NCI-H1417 treated with DMSO at 0.1 percent for 48 hours (cell line): Measurements from ENCODE around the gene PDK4.
"Not testable (repeated sequence)": the region's sequence is repeated elsewhere in the genome, so short reads cannot be mapped to it uniquely, and the experiment has no call there.

Source experiments
- DNase-seq: peaks from one replicate; lab custom pipeline; 2025; lab: John Stamatoyannopoulos, UW

The PDK4 gene

GRCh38 chr7:95604811-95605210, 8.5 kb upstream of the PDK4 start:
- not testable (repeated sequence) for DNase-seq

GRCh38 chr7:95604397-95604796, 8.1 kb upstream of the PDK4 start:
- not testable (repeated sequence) for DNase-seq

GRCh38 chr7:95602421-95602820, 6.1 kb upstream of the PDK4 start:
- no peak for DNase-seq

- no peak for DNase-seq
These were observed 5.0 kb upstream of the PDK4 start for GRCh38 chr7:95601316-95601715.

- DNase-seq: no peak
These were observed 2.8 kb upstream of the PDK4 start for GRCh38 chr7:95599069-95599468.

- DNase-seq: no peak
These were observed 2.2 kb upstream of the PDK4 start for GRCh38 chr7:95598511-95598910.

- no peak for DNase-seq
These were observed 544 bp downstream of the PDK4 start for GRCh38 chr7:95595746-95596197.

GRCh38 chr7:95594185-95594584, 2.1 kb downstream of the PDK4 start:
- DNase-seq: no peak

GRCh38 chr7:95593343-95593742, 3.0 kb downstream of the PDK4 start:
- no peak for DNase-seq

- DNase-seq: no peak
These were observed 3.7 kb downstream of the PDK4 start for GRCh38 chr7:95592570-95592969.

- no peak for DNase-seq
These were observed 5.7 kb downstream of the PDK4 start for GRCh38 chr7:95590387-95591248.

GRCh38 chr7:95589766-95590165, 6.5 kb downstream of the PDK4 start:
- no peak for DNase-seq

GRCh38 chr7:95589031-95589430, 7.3 kb downstream of the PDK4 start:
- DNase-seq: no peak

- no peak for DNase-seq
These were observed 9.4 kb downstream of the PDK4 start for GRCh38 chr7:95586951-95587301.

- no peak for DNase-seq
These were observed 10.9 kb downstream of the PDK4 start for GRCh38 chr7:95585426-95585789.

- no peak for DNase-seq
These were observed 11.4 kb downstream of the PDK4 start for GRCh38 chr7:95584769-95585425.

- DNase-seq: no peak
These were observed 12.3 kb downstream of the PDK4 start for GRCh38 chr7:95583834-95584621.

- DNase-seq: no peak
These were observed 13.6 kb downstream of the PDK4 start for GRCh38 chr7:95582578-95583293.

GRCh38 chr7:95581467-95581866, 14.8 kb downstream of the PDK4 start:
- DNase-seq: no peak

GRCh38 chr7:95579318-95579717, 17.0 kb downstream of the PDK4 start:
- DNase-seq: no peak

- DNase-seq: peak; percentile 86
These were observed 17.9 kb downstream of the PDK4 start for GRCh38 chr7:95578299-95578855.

GRCh38 chr7:95577137-95577536, 19.2 kb downstream of the PDK4 start:
- DNase-seq: no peak
